ENCODE measurements around the gene IGIP. TPM values are rescaled to one million over a fixed set of nuclear protein-coding genes. Genes with fewer than 3 reads are reported as not detected.

IGIP gene
- polyA plus RNA-seq, 3 donors, result 0.08 to 0.75 TPM; not detected in 1

DNA sequence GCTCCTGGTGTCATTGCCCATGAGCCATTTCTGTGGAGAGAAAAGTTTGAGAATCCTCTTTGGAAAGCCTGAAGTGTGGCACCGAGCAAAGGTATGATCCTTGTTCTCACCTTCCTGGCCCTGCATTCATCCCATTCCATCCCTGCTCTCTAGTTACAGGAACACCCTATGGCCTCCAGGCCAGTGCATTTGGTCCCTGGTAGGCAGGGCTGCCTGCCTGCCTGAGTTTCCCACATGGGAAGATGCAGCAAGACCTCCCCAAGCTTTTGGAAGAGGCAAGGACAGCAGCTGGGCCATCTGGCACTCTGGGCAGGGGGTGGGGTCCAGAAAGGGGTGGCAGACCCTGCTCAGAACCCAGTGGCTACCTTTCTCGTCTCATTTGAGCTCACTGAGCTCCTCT lies 24.5 kb downstream of the IGIP start:
- no peak overlapping the region for H3K4me3 Mint-ChIP-seq
- H3K27ac ChIP-seq (ENCODE audit: low read depth in 1 of 2, low read length in 2 of 2), result no peak overlapping the region
- peaks cover 0 to 8% (median 0%) of the 10 kb centered on the region in 7 donors for H3K9me3 Mint-ChIP-seq
- no peak for DNase-seq
- peaks cover 16 to 29% of the 10 kb centered on the region in 2 donors for H3K4me1 ChIP-seq (ENCODE audit: control insufficient read depth in 1 of 2, insufficient read depth in 2 of 2, low read length in 2 of 2)
- WGBS (ENCODE audit: insufficient coverage), result 100% methylated on average over 1 of the region's 2 CpGs
- H3K27me3 ChIP-seq (ENCODE audit: control insufficient read depth in 2 of 2, insufficient read depth in 2 of 2, low read length in 2 of 2), result peaks cover 23 to 35% of the 10 kb centered on the region in 2 donors
- no peaks in the 10 kb centered on the region for H3K9me3 ChIP-seq (replicated peaks in 1 of 2; ENCODE audit: control insufficient read depth in 1 of 2, insufficient read depth in 1 of 2, low read length in 2 of 2)
- no peak overlapping the region for H3K4me2 ChIP-seq (replicated peaks; ENCODE audit: extremely low read depth, low read length, poor library complexity, severe bottlenecking)
- H2AFZ ChIP-seq (ENCODE audit: insufficient read depth, low read depth, low read length, poor library complexity, severe bottlenecking), result no peak overlapping the region
- TF ChIP-seq, protein P1, sequence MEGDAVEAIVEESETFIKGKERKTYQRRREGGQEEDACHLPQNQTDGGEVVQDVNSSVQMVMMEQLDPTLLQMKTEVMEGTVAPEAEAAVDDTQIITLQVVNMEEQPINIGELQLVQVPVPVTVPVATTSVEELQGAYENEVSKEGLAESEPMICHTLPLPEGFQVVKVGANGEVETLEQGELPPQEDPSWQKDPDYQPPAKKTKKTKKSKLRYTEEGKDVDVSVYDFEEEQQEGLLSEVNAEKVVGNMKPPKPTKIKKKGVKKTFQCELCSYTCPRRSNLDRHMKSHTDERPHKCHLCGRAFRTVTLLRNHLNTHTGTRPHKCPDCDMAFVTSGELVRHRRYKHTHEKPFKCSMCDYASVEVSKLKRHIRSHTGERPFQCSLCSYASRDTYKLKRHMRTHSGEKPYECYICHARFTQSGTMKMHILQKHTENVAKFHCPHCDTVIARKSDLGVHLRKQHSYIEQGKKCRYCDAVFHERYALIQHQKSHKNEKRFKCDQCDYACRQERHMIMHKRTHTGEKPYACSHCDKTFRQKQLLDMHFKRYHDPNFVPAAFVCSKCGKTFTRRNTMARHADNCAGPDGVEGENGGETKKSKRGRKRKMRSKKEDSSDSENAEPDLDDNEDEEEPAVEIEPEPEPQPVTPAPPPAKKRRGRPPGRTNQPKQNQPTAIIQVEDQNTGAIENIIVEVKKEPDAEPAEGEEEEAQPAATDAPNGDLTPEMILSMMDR (IDR thresholded peaks at IDR 0.05), result no peak
- no peak overlapping the region for H3K4me3 ChIP-seq (replicated peaks in 1 of 3; ENCODE audit: low read depth in 2 of 3, low read length in 3 of 3)
- H3K9ac ChIP-seq (ENCODE audit: insufficient read depth, low read length, poor library complexity, severe bottlenecking), result no peak overlapping the region
- H4K20me1 ChIP-seq (ENCODE audit: insufficient read depth, low read length), result peaks cover 24% of the 10 kb centered on the region
- intact Hi-C loops (cut with micrococcal nuclease), result loop anchor here in 1 of 2 donors (10.0 kb wide), 1 partner anchor 365 kb away; no protein-coding TSS in a partner anchor
- peaks cover 3 to 12% of the 10 kb centered on the region in 2 donors for H3K36me3 Mint-ChIP-seq
- no peaks in the 10 kb centered on the region for H3K79me2 ChIP-seq (ENCODE audit: insufficient read depth, low read length)
- no peaks in the 10 kb centered on the region for H3K36me3 ChIP-seq (replicated peaks in 1 of 2; ENCODE audit: control insufficient read depth in 1 of 2, insufficient read depth in 2 of 2, low read length in 2 of 2)
- peaks cover 29% of the 10 kb centered on the region for H3K4me1 Mint-ChIP-seq
- H3K27me3 Mint-ChIP-seq (ENCODE audit: low read depth in 3 of 3), result peaks cover 33 to 44% (median 33%) of the 10 kb centered on the region in 3 donors
- H3K27ac Mint-ChIP-seq, result no peak overlapping the region

DNA sequence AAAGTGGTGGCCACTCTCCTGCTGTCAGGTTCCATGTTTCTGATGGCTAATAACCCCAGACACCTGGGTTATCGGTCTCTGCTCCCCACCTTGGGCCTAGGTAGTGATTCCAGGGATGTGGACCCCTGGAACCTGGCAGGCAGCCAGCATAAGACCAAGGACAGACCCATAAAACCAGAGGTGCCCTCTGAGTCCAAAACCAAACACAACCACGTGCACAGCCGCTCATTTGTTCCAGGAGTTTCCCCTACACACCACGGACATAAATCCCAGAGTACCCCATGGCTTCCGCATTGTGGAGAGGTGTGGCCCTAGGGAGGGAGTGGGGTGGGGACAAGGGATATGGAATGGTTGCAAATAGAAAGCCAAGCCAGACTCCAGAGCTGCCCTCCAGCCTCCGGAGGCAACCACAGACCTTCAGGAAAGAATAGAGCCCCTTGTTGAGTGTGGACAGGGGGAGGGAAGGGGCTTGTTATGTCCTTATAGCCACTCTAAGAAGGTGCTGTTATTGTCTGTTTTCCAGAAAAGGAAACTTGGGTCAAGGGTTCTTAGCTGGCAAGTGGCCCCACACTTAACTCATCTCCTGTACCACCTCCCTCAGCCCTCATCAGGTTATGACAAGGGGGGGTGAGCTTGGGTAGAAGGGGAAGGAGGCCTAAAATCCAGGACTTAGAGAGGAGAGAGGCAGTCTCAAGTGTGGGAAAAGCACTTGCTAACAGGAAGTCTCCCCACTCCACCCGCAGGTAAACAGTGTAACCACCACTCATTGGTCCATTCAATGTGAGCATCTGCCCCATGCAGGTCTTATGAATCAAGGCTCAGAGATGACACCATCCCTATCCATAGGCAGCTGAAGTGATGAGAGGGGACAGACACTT lies 25.6 kb downstream of the IGIP start:
- Mint-ChIP-seq H3K4me1 (peaks cover 19% of the 10 kb centered on the region), H3K4me3 (no peak overlapping the region), H3K36me3 (peaks cover 0 to 10% of the 10 kb centered on the region in 2 donors), H3K9me3 (peaks cover 0 to 4% (median 0%) of the 10 kb centered on the region in 7 donors), H3K27ac (no peak overlapping the region), H3K27me3 (ENCODE audit: low read depth in 3 of 3) (peaks cover 25 to 36% (median 25%) of the 10 kb centered on the region in 3 donors)
- no peak overlapping the region for H2AFZ ChIP-seq (ENCODE audit: insufficient read depth, low read depth, low read length, poor library complexity, severe bottlenecking)
- TF ChIP-seq, protein P1 (IDR thresholded peaks at IDR 0.05), result no peak
- no peak overlapping the region for H3K27ac ChIP-seq (ENCODE audit: low read depth in 1 of 2, low read length in 2 of 2)
- peaks cover 15% of the 10 kb centered on the region for H4K20me1 ChIP-seq (ENCODE audit: insufficient read depth, low read length)
- WGBS (ENCODE audit: insufficient coverage), result 100% methylated on average over 1 of the region's 7 CpGs
- H3K9me3 ChIP-seq (replicated peaks in 1 of 2; ENCODE audit: control insufficient read depth in 1 of 2, insufficient read depth in 1 of 2, low read length in 2 of 2), result no peaks in the 10 kb centered on the region
- DNase-seq, result no peak
- no peak overlapping the region for H3K4me2 ChIP-seq (replicated peaks; ENCODE audit: extremely low read depth, low read length, poor library complexity, severe bottlenecking)
- H3K9ac ChIP-seq (ENCODE audit: insufficient read depth, low read length, poor library complexity, severe bottlenecking), result no peak overlapping the region
- H3K79me2 ChIP-seq (ENCODE audit: insufficient read depth, low read length), result no peaks in the 10 kb centered on the region
- intact Hi-C loops (cut with micrococcal nuclease), result loop anchor here in 1 of 2 donors (10.0 kb wide), 1 partner anchor 367 kb away; no protein-coding TSS in a partner anchor
- no peak overlapping the region for H3K4me3 ChIP-seq (replicated peaks in 1 of 3; ENCODE audit: low read depth in 2 of 3, low read length in 3 of 3)
- peaks cover 16 to 24% of the 10 kb centered on the region in 2 donors for H3K27me3 ChIP-seq (ENCODE audit: control insufficient read depth in 2 of 2, insufficient read depth in 2 of 2, low read length in 2 of 2)
- H3K36me3 ChIP-seq (replicated peaks in 1 of 2; ENCODE audit: control insufficient read depth in 1 of 2, insufficient read depth in 2 of 2, low read length in 2 of 2), result no peaks in the 10 kb centered on the region
- H3K4me1 ChIP-seq (ENCODE audit: control insufficient read depth in 1 of 2, insufficient read depth in 2 of 2, low read length in 2 of 2), result peaks cover 5 to 18% of the 10 kb centered on the region in 2 donors
